ENCODE results near the gene ELL2.

DNA sequence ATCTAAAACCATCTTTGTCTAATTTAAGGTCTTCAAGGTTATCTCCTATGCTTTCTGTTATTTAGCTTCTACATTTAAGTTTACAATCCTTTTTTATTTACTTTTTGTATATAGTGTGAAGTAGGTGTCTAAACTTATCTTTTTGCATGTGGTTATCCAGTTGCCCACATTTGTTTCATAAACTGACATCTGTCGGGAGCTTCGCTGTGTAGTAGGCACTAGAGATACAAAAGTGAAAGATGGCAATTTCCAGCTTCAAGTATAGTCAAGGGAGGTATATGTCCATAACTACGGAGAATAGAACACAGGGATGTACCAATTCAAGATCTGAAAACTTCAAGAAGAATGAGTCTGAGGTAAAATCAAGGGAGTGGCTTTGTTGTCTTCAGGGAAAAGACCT is 38.7 kb upstream of the ELL2 start:
- TF ChIP-seq TAF1 (IDR thresholded peaks at IDR 0.05; ENCODE audit: low read depth) (no peak), MXI1 (conservative IDR thresholded peaks at IDR 0.05; ENCODE audit: poor library complexity, severe bottlenecking) (no peak), POLR2AphosphoS5 (IDR thresholded peaks at IDR 0.05) (no peak)
- TF ChIP-seq, protein P1, sequence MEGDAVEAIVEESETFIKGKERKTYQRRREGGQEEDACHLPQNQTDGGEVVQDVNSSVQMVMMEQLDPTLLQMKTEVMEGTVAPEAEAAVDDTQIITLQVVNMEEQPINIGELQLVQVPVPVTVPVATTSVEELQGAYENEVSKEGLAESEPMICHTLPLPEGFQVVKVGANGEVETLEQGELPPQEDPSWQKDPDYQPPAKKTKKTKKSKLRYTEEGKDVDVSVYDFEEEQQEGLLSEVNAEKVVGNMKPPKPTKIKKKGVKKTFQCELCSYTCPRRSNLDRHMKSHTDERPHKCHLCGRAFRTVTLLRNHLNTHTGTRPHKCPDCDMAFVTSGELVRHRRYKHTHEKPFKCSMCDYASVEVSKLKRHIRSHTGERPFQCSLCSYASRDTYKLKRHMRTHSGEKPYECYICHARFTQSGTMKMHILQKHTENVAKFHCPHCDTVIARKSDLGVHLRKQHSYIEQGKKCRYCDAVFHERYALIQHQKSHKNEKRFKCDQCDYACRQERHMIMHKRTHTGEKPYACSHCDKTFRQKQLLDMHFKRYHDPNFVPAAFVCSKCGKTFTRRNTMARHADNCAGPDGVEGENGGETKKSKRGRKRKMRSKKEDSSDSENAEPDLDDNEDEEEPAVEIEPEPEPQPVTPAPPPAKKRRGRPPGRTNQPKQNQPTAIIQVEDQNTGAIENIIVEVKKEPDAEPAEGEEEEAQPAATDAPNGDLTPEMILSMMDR (IDR thresholded peaks at IDR 0.05; ENCODE audit: poor library complexity, severe bottlenecking) = no peak

All from neural cell (in vitro differentiated cells).